K562 (cell line): ENCODE results near the gene ZNF45.

Experiments used
- ESRRA ChIP-seq: fragments of 450-650 bp; IDR thresholded peaks from 2 replicates; pipeline ENCODE4 v1.6.1; 2014; ENCODE audit warnings: low read depth, mild to moderate bottlenecking, moderate library complexity, borderline replicate concordance
- IRF1 ChIP-seq: sonication (generic); formaldehyde crosslinking; IDR thresholded peaks from 2 replicates; pipeline ENCODE4 v1.8.0; 2022; ENCODE audit warnings: missing genetic modification reagents, mild to moderate bottlenecking, borderline replicate concordance
- MBD2 ChIP-seq: sonication (generic); IDR thresholded peaks from 2 replicates; pipeline ENCODE4 v1.6.1; 2016; ENCODE audit warnings: low read depth, borderline replicate concordance
- MTA1 ChIP-seq: fragments of 450-650 bp; IDR thresholded peaks from 2 replicates; pipeline ENCODE4 v1.6.1; 2017; ENCODE audit warnings: borderline replicate concordance
- POLR2B ChIP-seq: fragments of 450-650 bp; IDR thresholded peaks from 2 replicates; pipeline ENCODE4 v1.6.1; 2018; ENCODE audit warnings: low read depth; ENCODE audit not compliant: partially characterized antibody
- RFX5 ChIP-seq: IDR thresholded peaks from 2 replicates; pipeline ENCODE4 v1.6.1; 2011; ENCODE audit warnings: low read depth, mild to moderate bottlenecking, improper control_type of control experiment, low read length
- SMAD3 ChIP-seq: fragments of 450-650 bp; formaldehyde crosslinking; conservative IDR thresholded peaks from 2 replicates; pipeline ENCODE4 v1.4.0; 2020; ENCODE audit warnings: mild to moderate bottlenecking
- SP1 ChIP-seq: sonication (generic); formaldehyde crosslinking; IDR thresholded peaks from 2 replicates; pipeline ENCODE4 v1.8.1; 2022; ENCODE audit warnings: mild to moderate bottlenecking, missing genetic modification reagents

- TF ChIP-seq POLR2B (no peak), SMAD3 (CRISPR knock-in tag) (no peak), MTA1 (no peak), ESRRA (no peak), RFX5 (no peak), SP1 (CRISPR knock-in tag) (no peak), IRF1 (CRISPR knock-in tag) (no peak), MBD2 (no peak)
These were observed 31.1 kb upstream of the ZNF45 start for GRCh38 chr19:43966079-43966694.
